ENCODE measurements around the gene ZNF628.

DNA sequence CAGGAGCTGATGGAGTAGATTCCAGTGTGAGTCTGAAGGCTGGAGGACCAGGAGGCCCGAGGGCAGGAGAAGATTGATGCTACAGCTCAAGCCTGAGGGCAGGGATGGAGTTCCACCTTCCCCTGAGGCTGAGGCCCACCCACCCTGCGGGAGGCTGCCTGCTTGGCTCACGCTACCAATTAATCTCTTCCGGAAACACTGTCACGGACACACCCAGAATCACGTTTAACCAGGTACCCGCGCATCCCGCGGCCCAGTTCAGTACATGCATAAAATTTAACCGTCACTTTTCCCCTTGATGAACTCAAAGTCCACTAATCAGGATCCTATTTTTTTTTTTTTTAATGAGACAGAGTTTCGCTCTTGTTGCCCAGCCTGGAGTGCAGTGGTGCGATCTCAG lies 5.2 kb upstream of the ZNF628 start:
- TF ChIP-seq, protein P1, sequence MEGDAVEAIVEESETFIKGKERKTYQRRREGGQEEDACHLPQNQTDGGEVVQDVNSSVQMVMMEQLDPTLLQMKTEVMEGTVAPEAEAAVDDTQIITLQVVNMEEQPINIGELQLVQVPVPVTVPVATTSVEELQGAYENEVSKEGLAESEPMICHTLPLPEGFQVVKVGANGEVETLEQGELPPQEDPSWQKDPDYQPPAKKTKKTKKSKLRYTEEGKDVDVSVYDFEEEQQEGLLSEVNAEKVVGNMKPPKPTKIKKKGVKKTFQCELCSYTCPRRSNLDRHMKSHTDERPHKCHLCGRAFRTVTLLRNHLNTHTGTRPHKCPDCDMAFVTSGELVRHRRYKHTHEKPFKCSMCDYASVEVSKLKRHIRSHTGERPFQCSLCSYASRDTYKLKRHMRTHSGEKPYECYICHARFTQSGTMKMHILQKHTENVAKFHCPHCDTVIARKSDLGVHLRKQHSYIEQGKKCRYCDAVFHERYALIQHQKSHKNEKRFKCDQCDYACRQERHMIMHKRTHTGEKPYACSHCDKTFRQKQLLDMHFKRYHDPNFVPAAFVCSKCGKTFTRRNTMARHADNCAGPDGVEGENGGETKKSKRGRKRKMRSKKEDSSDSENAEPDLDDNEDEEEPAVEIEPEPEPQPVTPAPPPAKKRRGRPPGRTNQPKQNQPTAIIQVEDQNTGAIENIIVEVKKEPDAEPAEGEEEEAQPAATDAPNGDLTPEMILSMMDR (IDR thresholded peaks at IDR 0.05) = no peak
- no peak for TF ChIP-seq POLR2AphosphoS5 (IDR thresholded peaks at IDR 0.05; ENCODE audit: low read depth, low read length)
- no peak for TF ChIP-seq TCF7L2 (IDR thresholded peaks at IDR 0.05; ENCODE audit: low read depth, low read length)
- no peak for TF ChIP-seq SIN3A (IDR thresholded peaks at IDR 0.05; ENCODE audit: borderline replicate concordance, insufficient read depth, low read depth, low read length)
